ENCODE results near the gene N4BP2. TPM values are rescaled to one million over a fixed set of nuclear protein-coding genes. Genes with fewer than 3 reads are reported as not detected.
"Not testable (repeated sequence)": the region's sequence is repeated elsewhere in the genome, so short reads cannot be mapped to it uniquely, and the experiment has no call there.

The N4BP2 gene
- total RNA-seq, 1 experiment from 2014 or later, result 3.9 TPM

- H3F3A ChIP-seq (ENCODE audit: low read length, unreplicated experiment), result no peaks in the 10 kb centered on the region
- no peaks in the 10 kb centered on the region for H4K20me1 ChIP-seq (ENCODE audit: low read length)
- H3K36me3 ChIP-seq (ENCODE audit: low read depth, low read length), result no peaks in the 10 kb centered on the region
- intact Hi-C loops (cut with micrococcal nuclease), result no loop called here
- H3K27ac ChIP-seq (ENCODE audit: low read length), result no peak overlapping the region
- no peaks in the 10 kb centered on the region for H3K27me3 ChIP-seq (ENCODE audit: low read length)
- no peak overlapping the region for H3K9ac ChIP-seq (ENCODE audit: low read length)
- no peak overlapping the region for H2AFZ ChIP-seq (ENCODE audit: low read length)
- no peaks in the 10 kb centered on the region for H3K79me2 ChIP-seq (ENCODE audit: low read length)
- TF ChIP-seq CTCF (conservative IDR thresholded peaks at IDR 0.05; ENCODE audit: low read depth, low read length) (no peak), EZH2 (IDR thresholded peaks at IDR 0.05; ENCODE audit: low read length, unreplicated experiment) (no peak), EZH2phosphoT487 (IDR thresholded peaks at IDR 0.05; ENCODE audit: borderline replicate concordance, low read length) (no peak)
- H3K4me3 ChIP-seq (ENCODE audit: low read length), result no peak overlapping the region
- ATAC-seq, result no peak
- no peaks in the 10 kb centered on the region for H3K9me2 ChIP-seq (replicated peaks; ENCODE audit: low read length)
- POLR2A ChIA-PET (ENCODE audit: unreplicated experiment), result no interaction called here
- H3K9me3 ChIP-seq (ENCODE audit: low read length), result no peaks in the 10 kb centered on the region
- CTCF ChIA-PET, result no interaction called here
- no peak for DNase-seq
- no peak overlapping the region for H3K4me2 ChIP-seq (ENCODE audit: low read length)
- BruUV-seq (replicated peaks), result no TSS peak
- no peaks in the 10 kb centered on the region for H3K4me1 ChIP-seq (ENCODE audit: insufficient read depth, low read length)
Observed at GRCh38 chr4:40099010-40099409, 42.4 kb downstream of the N4BP2 start.

- POLR2A ChIA-PET (ENCODE audit: unreplicated experiment); intact Hi-C loops (cut with micrococcal nuclease); DNase-seq; ATAC-seq; H3K36me3 ChIP-seq (ENCODE audit: low read depth, low read length); BruUV-seq (replicated peaks); H3K9me2 ChIP-seq (replicated peaks; ENCODE audit: low read length); H3K79me2 ChIP-seq (ENCODE audit: low read length); H3K4me2 ChIP-seq (ENCODE audit: low read length); H3K4me3 ChIP-seq (ENCODE audit: low read length); H3K9ac ChIP-seq (ENCODE audit: low read length); H3K9me3 ChIP-seq (ENCODE audit: low read length); H3K27me3 ChIP-seq (ENCODE audit: low read length); H2AFZ ChIP-seq (ENCODE audit: low read length); H3F3A ChIP-seq (ENCODE audit: low read length, unreplicated experiment); H3K4me1 ChIP-seq (ENCODE audit: insufficient read depth, low read length); H3K27ac ChIP-seq (ENCODE audit: low read length); H4K20me1 ChIP-seq (ENCODE audit: low read length); CTCF ChIA-PET: not testable (repeated sequence)
Observed at GRCh38 chr4:40107150-40107549, 50.5 kb downstream of the N4BP2 start.

GRCh38 chr4:40112027-40112792 lies 55.6 kb downstream of the N4BP2 start:
- H3K9ac ChIP-seq (ENCODE audit: low read length), result no peak overlapping the region
- TF ChIP-seq EZH2phosphoT487 (IDR thresholded peaks at IDR 0.05; ENCODE audit: borderline replicate concordance, low read length), result no peak
- TF ChIP-seq CTCF (conservative IDR thresholded peaks at IDR 0.05; ENCODE audit: low read depth, low read length), result no peak
- no peak for TF ChIP-seq EZH2 (IDR thresholded peaks at IDR 0.05; ENCODE audit: low read length, unreplicated experiment)
- no peak overlapping the region for H3K4me3 ChIP-seq (ENCODE audit: low read length)
- no peak overlapping the region for H2AFZ ChIP-seq (ENCODE audit: low read length)
- H3K27ac ChIP-seq (ENCODE audit: low read length), result no peak overlapping the region
- no peaks in the 10 kb centered on the region for H3K79me2 ChIP-seq (ENCODE audit: low read length)
- CTCF ChIA-PET, result no interaction called here
- H3K27me3 ChIP-seq (ENCODE audit: low read length), result no peaks in the 10 kb centered on the region
- DNase-seq, result no peak
- H3K4me2 ChIP-seq (ENCODE audit: low read length), result no peak overlapping the region
- no peaks in the 10 kb centered on the region for H3K9me3 ChIP-seq (ENCODE audit: low read length)
- POLR2A ChIA-PET (ENCODE audit: unreplicated experiment), result no interaction called here
- ATAC-seq, result no peak
- no peaks in the 10 kb centered on the region for H3K36me3 ChIP-seq (ENCODE audit: low read depth, low read length)
- no peaks in the 10 kb centered on the region for H3K9me2 ChIP-seq (replicated peaks; ENCODE audit: low read length)
- no peaks in the 10 kb centered on the region for H3K4me1 ChIP-seq (ENCODE audit: insufficient read depth, low read length)
- BruUV-seq (replicated peaks), result no TSS peak
- no peaks in the 10 kb centered on the region for H4K20me1 ChIP-seq (ENCODE audit: low read length)
- no peaks in the 10 kb centered on the region for H3F3A ChIP-seq (ENCODE audit: low read length, unreplicated experiment)
- intact Hi-C loops (cut with micrococcal nuclease), result no loop called here

All from PC-3 (cell line).